GM12878 (cell line): ENCODE measurements around the gene JCHAIN. TPM values are rescaled to one million over a fixed set of nuclear protein-coding genes. Genes with fewer than 3 reads are reported as not detected.

Experiments
- ATAC-seq: fragments of 200-7000 bp; cut with Tn5 transposase; 3 replicates; pipeline ENCODE4 v1.9.1; 2020; ENCODE audit warnings: mild to moderate bottlenecking, moderate library complexity
- BruUV-seq: library from RNA; stranded (reverse); fragments of 400-500 nt; replicated peaks from 2 replicates; lab custom pipeline; 2021; lab: Mats Ljungman, UMichigan
- CTCF ChIA-PET: fragments of 300-600 bp; sonication (Branson Sonifier 250); formaldehyde crosslinking; extraction: SDS; loops from one replicate; lab custom pipeline; 2021; ENCODE audit warnings: inconsistent platforms; lab: Yijun Ruan, JAX
- POLR2A ChIA-PET: fragments of 350-600 bp; formaldehyde crosslinking; extraction: SDS; loops from one replicate; lab custom pipeline; 2021; ENCODE audit warnings: inconsistent platforms; lab: Charles Lee
- RAD21 ChIA-PET: fragments of 300-600 bp; sonication (Branson Sonifier 250); formaldehyde crosslinking; loops from one replicate; lab custom pipeline; 2023; ENCODE audit warnings: antibody characterized with exemption; ENCODE audit not compliant: unreplicated experiment; lab: Charles Lee
- SMC1A ChIA-PET: fragments of 300-600 bp; sonication (Branson Sonifier 250); formaldehyde crosslinking; loops from one replicate; lab custom pipeline; 2023; ENCODE audit not compliant: unreplicated experiment, uncharacterized antibody; lab: Charles Lee
- DNase-seq: peaks from one replicate; pipeline ENCODE4 v3.0.0-alpha.2; 2011; ENCODE audit warnings: low read depth, low spot score
- FAIRE-seq: peaks from 3 replicates; lab custom pipeline; 2011; peaks lifted over from hg19 to GRCh38; lab: Jason Lieb, UNC
- H2AFZ ChIP-seq: 2 replicates; pipeline ENCODE4 v1.6.0; 2011; ENCODE audit warnings: low read depth, low read length, control low read depth; ENCODE audit not compliant: control insufficient read depth
- H3K27ac ChIP-seq: 2 replicates; pipeline ENCODE4 v1.5.1; 2011; ENCODE audit warnings: control low read depth; ENCODE audit not compliant: control insufficient read depth, insufficient read depth
- H3K27me3 ChIP-seq, 2 experiments: replicated peaks in 1 of 2; 2 replicates each; pipeline versions ENCODE4 v1.6.0 to v1.6.1; 2011; ENCODE audit warnings: low read length in 1 of 2; ENCODE audit not compliant: control insufficient read depth in 2 of 2, insufficient read depth in 2 of 2
- H3K36me3 ChIP-seq, 2 experiments: 2 replicates each; pipeline ENCODE4 v1.5.1; 2011; ENCODE audit warnings: low read length in 1 of 2; ENCODE audit not compliant: control insufficient read depth in 2 of 2, insufficient read depth in 2 of 2
- H3K4me1 ChIP-seq: 2 replicates; pipeline ENCODE4 v1.6.1; 2011; ENCODE audit warnings: mild to moderate bottlenecking, low read length, moderate library complexity, mixed read lengths; ENCODE audit not compliant: control insufficient read depth, insufficient read depth
- H3K4me2 ChIP-seq: 2 replicates; pipeline ENCODE4 v1.6.0; 2011; ENCODE audit warnings: control low read depth; ENCODE audit not compliant: control insufficient read depth, insufficient read depth
- H3K4me3 ChIP-seq: fragments of 200-600 bp; sonication (generic); 2 replicates; pipeline ENCODE4 v1.5.1; 2016
- H3K79me2 ChIP-seq: 2 replicates; pipeline ENCODE4 v1.6.0; 2011; ENCODE audit warnings: low read length; ENCODE audit not compliant: control insufficient read depth, insufficient read depth
- H3K9ac ChIP-seq: 2 replicates; pipeline ENCODE4 v1.8.0; 2011; ENCODE audit warnings: low read length, control low read depth, mixed read lengths; ENCODE audit not compliant: control insufficient read depth, insufficient read depth
- H3K9me3 ChIP-seq: replicated peaks from 3 replicates; pipeline ENCODE4 v1.5.1; 2011; ENCODE audit warnings: mild to moderate bottlenecking, low read length; ENCODE audit not compliant: control insufficient read depth, insufficient read depth
- H4K20me1 ChIP-seq: 2 replicates; pipeline ENCODE4 v1.6.0; 2011; ENCODE audit not compliant: control insufficient read depth, insufficient read depth
- EGR1 ChIP-seq, 2 experiments: IDR thresholded peaks; 1 replicate in 1 of 2; 2 replicates in 1 of 2; pipeline ENCODE4 v1.6.1; 2011 to 2012; ENCODE audit warnings: low read depth in 2 of 2, low read length in 2 of 2, borderline replicate concordance in 1 of 2, mild to moderate bottlenecking in 1 of 2, moderate library complexity in 1 of 2
- EZH2 ChIP-seq: IDR thresholded peaks from 2 replicates; pipeline ENCODE4 v1.6.1; 2012; ENCODE audit warnings: low read depth, mild to moderate bottlenecking, control low read depth, inconsistent platforms, low read length, borderline replicate concordance; ENCODE audit not compliant: control insufficient read depth
- KLF5 ChIP-seq: fragments of 450-650 bp; IDR thresholded peaks from 2 replicates; pipeline ENCODE4 v1.6.1; 2014; ENCODE audit warnings: mild to moderate bottlenecking; ENCODE audit not compliant: partially characterized antibody
- NRF1 ChIP-seq: conservative IDR thresholded peaks from 2 replicates; pipeline ENCODE4 v1.6.1; 2011; ENCODE audit warnings: mild to moderate bottlenecking, low read depth, low read length, improper control_type of control experiment
- PAX5 ChIP-seq: IDR thresholded peaks from 2 replicates; pipeline ENCODE4 v1.6.1; 2011; ENCODE audit warnings: low read depth, low read length, borderline replicate concordance
- RELA ChIP-seq: fragments of 450-650 bp; IDR thresholded peaks from 2 replicates; pipeline ENCODE4 v1.8.0; 2014; ENCODE audit warnings: borderline replicate concordance; ENCODE audit not compliant: partially characterized antibody
- SMARCA5 ChIP-seq: fragments of 450-650 bp; IDR thresholded peaks from 2 replicates; pipeline ENCODE4 v1.6.1; 2017; ENCODE audit warnings: mild to moderate bottlenecking
- SUZ12 ChIP-seq: fragments of 200-600 bp; sonication (generic); IDR thresholded peaks from one replicate; pipeline ENCODE4 v1.6.1; 2018; ENCODE audit warnings: antibody characterized with exemption, mild to moderate bottlenecking; ENCODE audit not compliant: unreplicated experiment
- WGBS: methylation state at CpG from one replicate; pipeline ENCODE4 v1.1.6; 2016; ENCODE audit warnings: low lambda C conversion rate; ENCODE audit not compliant: insufficient replicate concordance, insufficient coverage; ENCODE audit errors: missing lambda C conversion rate; 5-methylcytosine and 5-hydroxymethylcytosine counted together
- in situ Hi-C: fragments of 300-500 bp; cut with MboI; formaldehyde crosslinking; loops from 9 replicates; pipeline ENCODE4 v1.14.3; 2018; ENCODE audit warnings: mixed read lengths
- intact Hi-C: fragments of 100-400 bp; cut with micrococcal nuclease; formaldehyde crosslinking; loops from one replicate; pipeline ENCODE4 v1.14.2; 2022; ENCODE audit not compliant: unreplicated experiment
- polyA plus RNA-seq, 11 experiments: library from polyadenylated mRNA; depleted of rRNA in 4 of 11; unstranded in 6 of 11; stranded (reverse) in 5 of 11; fragments of >200 nt; fragmentation: Nextera tagmentation in 4 of 11; fragmentation: Illumina TruSeq in 1 of 11; extraction: Ambion mirVana in 4 of 11; extraction: Trizol in 1 of 11; gene quantifications; 1 replicate in 1 of 11; 2 replicates in 10 of 11; pipeline versions ENCODE4 v1.2.1 to v1.2.3, GENCODE V29; 2011 to 2016; ENCODE audit warnings: inconsistent platforms in 2 of 11, missing spikeins in 2 of 11, low read depth in 1 of 11
- total RNA-seq, 4 experiments: library from RNA; depleted of rRNA in 3 of 4; stranded (reverse); fragments of >200 nt in 3 of 4; fragmentation: Illumina TruSeq in 1 of 4; extraction: Trizol in 1 of 4; gene quantifications; 2 replicates each; pipeline versions ENCODE4 v1.2.1 to v1.2.3, GENCODE V29; 2013 to 2021
- TF ChIP-seq, protein P1 (sequence below): fragments of 150-350 bp; IDR thresholded peaks from 2 replicates; pipeline ENCODE4 v1.6.1; 2014; ENCODE audit warnings: mild to moderate bottlenecking, low read depth, low read length

Gene JCHAIN
- total and polyA plus RNA-seq, 10 of the 15 experiments (the other 5 are each of a cell fraction or from before 2014, with no cell fraction given) = 188 to 1,045 (median 486) TPM

DNA sequence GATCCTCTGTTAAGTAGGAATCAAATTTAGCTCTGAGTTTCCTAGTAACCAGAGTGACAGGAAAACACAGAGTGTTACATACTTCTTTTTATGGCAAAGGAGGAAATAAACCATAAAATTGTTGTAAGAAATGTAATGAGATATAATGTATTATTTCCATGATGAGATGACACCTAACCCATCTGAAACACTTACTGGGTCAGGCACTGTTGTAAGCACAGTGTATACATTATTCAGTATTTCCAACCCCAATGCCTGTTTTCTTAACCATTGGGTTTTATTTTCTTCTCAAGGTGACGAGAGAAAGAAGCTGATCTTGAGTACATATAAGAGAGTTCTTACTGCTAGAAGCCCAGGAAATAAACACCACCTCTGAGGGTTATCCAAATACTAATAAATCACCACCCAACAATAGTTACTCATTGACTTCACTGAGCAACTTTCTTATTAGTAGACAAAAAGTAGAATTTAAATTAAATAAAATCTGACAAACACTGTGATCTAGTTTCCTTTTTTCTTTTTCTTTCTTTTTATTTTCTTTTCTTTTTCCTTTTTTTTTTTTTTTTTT lies 42.0 kb downstream of the JCHAIN start:
- Histone ChIP-seq H2AFZ (no peak overlapping the region), H4K20me1 (no peaks in the 10 kb centered on the region), H3K4me2 (no peak overlapping the region), H3K36me3 (no peaks in the 10 kb centered on the region), H3K9me3 (no peaks in the 10 kb centered on the region), H3K9ac (no peak overlapping the region), H3K4me3 (no peak overlapping the region), H3K27ac (no peak overlapping the region), H3K27me3 (no peaks in the 10 kb centered on the region), H3K4me1 (no peaks in the 10 kb centered on the region), H3K79me2 (no peaks in the 10 kb centered on the region)
- SMC1A ChIA-PET = interaction anchor here (1.2 kb wide), 1 partner anchor 12 kb away, joined by 3 read pairs; no protein-coding TSS in a partner anchor
- TF ChIP-seq SUZ12 = no peak
- no peak for TF ChIP-seq EGR1 (IDR thresholded peaks at IDR 0.05; ENCODE audit: borderline replicate concordance in 1 of 2, low read depth in 2 of 2, low read length in 2 of 2)
- no peak for TF ChIP-seq SMARCA5
- TF ChIP-seq, protein P1, sequence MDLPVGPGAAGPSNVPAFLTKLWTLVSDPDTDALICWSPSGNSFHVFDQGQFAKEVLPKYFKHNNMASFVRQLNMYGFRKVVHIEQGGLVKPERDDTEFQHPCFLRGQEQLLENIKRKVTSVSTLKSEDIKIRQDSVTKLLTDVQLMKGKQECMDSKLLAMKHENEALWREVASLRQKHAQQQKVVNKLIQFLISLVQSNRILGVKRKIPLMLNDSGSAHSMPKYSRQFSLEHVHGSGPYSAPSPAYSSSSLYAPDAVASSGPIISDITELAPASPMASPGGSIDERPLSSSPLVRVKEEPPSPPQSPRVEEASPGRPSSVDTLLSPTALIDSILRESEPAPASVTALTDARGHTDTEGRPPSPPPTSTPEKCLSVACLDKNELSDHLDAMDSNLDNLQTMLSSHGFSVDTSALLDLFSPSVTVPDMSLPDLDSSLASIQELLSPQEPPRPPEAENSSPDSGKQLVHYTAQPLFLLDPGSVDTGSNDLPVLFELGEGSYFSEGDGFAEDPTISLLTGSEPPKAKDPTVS = no peak
- FAIRE-seq = no peak
- CTCF ChIA-PET = interaction anchor here (1.3 to 1.5 kb wide), 2 partner anchors 8 to 646 kb away, joined by 3 read pairs; no protein-coding TSS in a partner anchor
- intact Hi-C loops (no loop called here), in situ Hi-C loops (loop anchor here (25.0 kb wide), 2 partner anchors 1088 to 1663 kb away; no protein-coding TSS in a partner anchor)
- WGBS = 0% methylated on average over 1 of the region's 1 CpG
- no TSS peak for BruUV-seq
- POLR2A ChIA-PET = no interaction called here
- RAD21 ChIA-PET = no interaction called here
- no peak for DNase-seq
- ATAC-seq = no peak

DNA sequence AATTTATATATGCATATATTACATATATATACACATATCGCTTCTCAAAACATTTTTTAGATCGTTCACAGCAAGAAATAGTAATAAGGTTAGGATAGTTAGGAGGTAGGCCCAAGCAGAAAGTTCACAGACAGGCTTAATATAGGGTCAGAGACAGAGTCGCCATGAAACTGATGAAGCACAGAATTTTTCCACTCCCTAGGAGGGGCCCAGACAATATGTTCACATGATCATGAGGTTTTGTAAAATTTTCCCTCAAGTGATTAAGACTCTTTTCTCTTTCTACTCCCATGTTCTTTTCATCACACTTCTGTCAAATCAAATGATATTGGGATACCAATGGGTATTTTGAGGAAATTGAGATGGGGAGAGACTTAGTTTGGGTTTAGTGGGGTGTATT lies 43.0 kb downstream of the JCHAIN start:
- ATAC-seq = no peak
- SMC1A ChIA-PET = no interaction called here
- Histone ChIP-seq H3K4me3 (no peak overlapping the region), H2AFZ (no peak overlapping the region), H3K9ac (no peak overlapping the region), H3K9me3 (no peaks in the 10 kb centered on the region), H3K27me3 (no peaks in the 10 kb centered on the region), H3K4me2 (no peak overlapping the region), H3K4me1 (no peaks in the 10 kb centered on the region), H4K20me1 (no peaks in the 10 kb centered on the region), H3K79me2 (no peaks in the 10 kb centered on the region), H3K36me3 (no peaks in the 10 kb centered on the region), H3K27ac (no peak overlapping the region)
- TF ChIP-seq KLF5 = no peak
- no peak for TF ChIP-seq PAX5
- TF ChIP-seq EZH2 = no peak
- no peak for TF ChIP-seq NRF1
- TF ChIP-seq RELA = no peak
- WGBS = 53% methylated on average over 3 of the region's 3 CpGs
- no TSS peak for BruUV-seq
- no peak for FAIRE-seq
- POLR2A ChIA-PET = no interaction called here
- CTCF ChIA-PET = no interaction called here
- no peak for DNase-seq
- intact Hi-C loops = no loop called here
- RAD21 ChIA-PET = no interaction called here
- in situ Hi-C loops = loop anchor here (25.0 kb wide), 2 partner anchors 1089 to 1664 kb away; no protein-coding TSS in a partner anchor
